HepG2 (cell line): ENCODE results near the gene NDUFS2. TPM values are rescaled to one million over a fixed set of nuclear protein-coding genes. Genes with fewer than 3 reads are reported as not detected.

Experiments used
- AHR ChIP-seq: IDR thresholded peaks from 2 replicates; pipeline ENCODE4 v1.6.1; 2018; ENCODE audit warnings: missing genetic modification reagents, missing compliant biosample characterization
- ATF7-NPFF ChIP-seq: sonication (generic); formaldehyde crosslinking; IDR thresholded peaks from 2 replicates; pipeline ENCODE4 v1.8.1; 2023; ENCODE audit warnings: mild to moderate bottlenecking, low read depth, missing genetic modification reagents, moderate library complexity
- BRCA1 ChIP-seq: sonication (generic); formaldehyde crosslinking; IDR thresholded peaks from 2 replicates; pipeline ENCODE4 v1.4.0; 2020; ENCODE audit warnings: missing genetic modification reagents
- DNMT3B ChIP-seq: conservative IDR thresholded peaks from 2 replicates; pipeline ENCODE4 v1.6.1; 2016; ENCODE audit warnings: missing biosample characterization, control low read depth
- FOXC1 ChIP-seq: sonication (generic); formaldehyde crosslinking; IDR thresholded peaks from 2 replicates; pipeline ENCODE4 v1.8.0; 2022; ENCODE audit warnings: mild to moderate bottlenecking, missing genetic modification reagents, borderline replicate concordance
- KDM1A ChIP-seq: IDR thresholded peaks from 2 replicates; pipeline ENCODE4 v1.6.1; 2016; ENCODE audit warnings: missing compliant biosample characterization
- KDM2A ChIP-seq: sonication (generic); formaldehyde crosslinking; IDR thresholded peaks from 2 replicates; pipeline ENCODE4 v1.4.0; 2020; ENCODE audit warnings: low read depth, missing genetic modification reagents, borderline replicate concordance
- MZF1 ChIP-seq: sonication (generic); formaldehyde crosslinking; IDR thresholded peaks from 2 replicates; pipeline ENCODE4 v1.8.1; 2023; ENCODE audit warnings: mild to moderate bottlenecking, missing genetic modification reagents, borderline replicate concordance
- NCOA5 ChIP-seq: sonication (generic); formaldehyde crosslinking; IDR thresholded peaks from 2 replicates; pipeline ENCODE4 v1.4.0; 2020; ENCODE audit warnings: missing genetic modification reagents
- POLR2A ChIP-seq, 2 experiments: IDR thresholded peaks; 2 replicates each; pipeline ENCODE4 v1.6.1; 2011; ENCODE audit warnings: low read depth in 2 of 2, low read length in 2 of 2, mild to moderate bottlenecking in 1 of 2, moderate library complexity in 1 of 2; ENCODE audit not compliant: insufficient read depth in 1 of 2
- SIX1 ChIP-seq: sonication (generic); formaldehyde crosslinking; IDR thresholded peaks from 2 replicates; pipeline ENCODE4 v1.4.0; 2020; ENCODE audit warnings: missing genetic modification reagents, borderline replicate concordance
- SRY ChIP-seq: sonication (generic); formaldehyde crosslinking; IDR thresholded peaks from 2 replicates; pipeline ENCODE4 v1.8.0; 2022; ENCODE audit warnings: mild to moderate bottlenecking, missing genetic modification reagents
- TP53 ChIP-seq: sonication (generic); formaldehyde crosslinking; conservative IDR thresholded peaks from 2 replicates; pipeline ENCODE4 v1.4.0; 2020; ENCODE audit warnings: missing genetic modification reagents
- ZFP1 ChIP-seq: IDR thresholded peaks from 2 replicates; pipeline ENCODE4 v1.6.1; 2016
- ZNF33A ChIP-seq: sonication (generic); formaldehyde crosslinking; IDR thresholded peaks from 2 replicates; pipeline ENCODE4 v1.5.1; 2020; ENCODE audit warnings: missing genetic modification reagents, mild to moderate bottlenecking, moderate library complexity, borderline replicate concordance
- ZNF34 ChIP-seq: sonication (generic); formaldehyde crosslinking; IDR thresholded peaks from 2 replicates; pipeline ENCODE4 v1.4.0; 2020; ENCODE audit warnings: mild to moderate bottlenecking, missing genetic modification reagents, borderline replicate concordance
- ZNF605 ChIP-seq: sonication (generic); formaldehyde crosslinking; IDR thresholded peaks from 2 replicates; pipeline ENCODE4 v1.8.0; 2022; ENCODE audit warnings: mild to moderate bottlenecking, missing genetic modification reagents
- ZNF615 ChIP-seq: sonication (generic); formaldehyde crosslinking; IDR thresholded peaks from 2 replicates; pipeline ENCODE4 v1.5.0; 2020; ENCODE audit warnings: mild to moderate bottlenecking, missing genetic modification reagents, borderline replicate concordance
- ZNF879 ChIP-seq: sonication (generic); formaldehyde crosslinking; IDR thresholded peaks from 2 replicates; pipeline ENCODE4 v1.8.1; 2023; ENCODE audit warnings: missing genetic modification reagents
- ZNF883 ChIP-seq: sonication (generic); formaldehyde crosslinking; IDR thresholded peaks from 2 replicates; pipeline ENCODE4 v1.5.1; 2020; ENCODE audit warnings: mild to moderate bottlenecking, missing genetic modification reagents; ENCODE audit errors: not compliant biosample characterization
- polyA plus RNA-seq, 8 experiments: library from polyadenylated mRNA; depleted of rRNA in 3 of 8; stranded (reverse) in 7 of 8; unstranded in 1 of 8; fragments of >200 nt; fragmentation: Illumina TruSeq in 4 of 8; extraction: Trizol in 4 of 8; gene quantifications; 2 replicates each; pipeline versions ENCODE4 v1.2.1 to v1.2.3, GENCODE V29; 2011 to 2016; ENCODE audit warnings: low read depth in 4 of 8, missing spikeins in 1 of 8, mixed read lengths in 1 of 8; ENCODE audit not compliant: insufficient read depth in 1 of 8
- total RNA-seq, 5 experiments: library from RNA; depleted of rRNA; stranded (reverse); fragments of >200 nt; fragmentation: Illumina TruSeq; extraction: Trizol; gene quantifications; 2 replicates each; pipeline ENCODE4 v1.2.3, GENCODE V29; 2016; ENCODE audit warnings: low read depth in 1 of 5
- TF ChIP-seq, protein P1 (sequence below): sonication (generic); formaldehyde crosslinking; IDR thresholded peaks from 2 replicates; pipeline ENCODE4 v1.8.0; 2022; ENCODE audit warnings: missing genetic modification reagents, mild to moderate bottlenecking, borderline replicate concordance
- TF ChIP-seq, protein P2 (sequence below), 2 experiments: fragments of 450-650 bp in 1 of 2; sonication (generic) in 1 of 2; formaldehyde crosslinking; IDR thresholded peaks; 2 replicates each; pipeline versions ENCODE4 v1.5.0 to v1.8.0; 2020 to 2022; ENCODE audit warnings: mild to moderate bottlenecking in 1 of 2, missing genetic modification reagents in 1 of 2
- TF ChIP-seq, protein P3 (sequence below): sonication (generic); formaldehyde crosslinking; conservative IDR thresholded peaks from 2 replicates; pipeline ENCODE4 v1.8.0; 2022; ENCODE audit warnings: mild to moderate bottlenecking, moderate library complexity, missing genetic modification reagents
- TF ChIP-seq, protein P4 (sequence below): sonication (generic); formaldehyde crosslinking; conservative IDR thresholded peaks from 2 replicates; pipeline ENCODE4 v1.4.0; 2020; ENCODE audit warnings: missing genetic modification reagents

The NDUFS2 gene
- total and polyA plus RNA-seq, 2 of the 13 experiments (the other 11 are each of a cell fraction or from before 2014, with no cell fraction given): 89.9 to 118 TPM

DNA sequence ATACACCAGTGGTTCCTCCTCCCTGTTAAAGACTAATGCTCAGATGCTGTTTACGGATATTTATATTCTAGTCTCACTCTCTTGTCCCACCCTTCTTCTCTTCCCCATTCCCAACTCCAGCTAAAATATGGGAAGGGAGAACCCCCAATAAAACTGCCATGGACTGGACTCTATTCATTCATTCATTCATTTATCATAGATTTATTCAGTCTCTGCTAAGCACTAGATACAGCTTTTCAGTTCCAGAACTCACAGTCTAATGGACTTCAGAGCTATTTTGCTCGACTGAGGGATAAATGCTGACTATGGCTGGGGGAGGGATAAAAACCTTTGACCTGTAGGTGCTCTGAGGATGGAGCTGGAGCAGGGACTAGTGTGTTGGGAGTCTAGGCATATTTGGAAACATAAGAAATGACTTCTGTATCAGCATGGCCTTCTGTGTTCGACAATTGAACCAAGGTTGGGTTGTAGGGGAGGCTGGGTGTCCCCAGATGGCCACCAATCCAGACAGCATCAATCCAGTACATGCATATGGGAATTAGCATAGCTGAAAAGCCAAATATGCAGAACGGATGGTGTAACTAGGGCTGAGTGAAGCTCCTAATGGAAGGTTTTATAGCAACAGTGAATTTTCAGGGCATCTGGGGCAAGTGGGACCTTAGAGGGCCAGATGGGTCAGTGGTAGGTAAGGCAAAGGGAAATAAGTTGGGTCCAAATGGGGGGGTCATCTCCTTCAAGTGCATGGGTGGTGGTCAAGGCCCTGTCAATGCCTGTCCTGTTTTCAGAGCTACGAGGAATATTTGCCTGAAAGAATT is 17.1 kb downstream of the NDUFS2 start (continued):
- TF ChIP-seq KDM1A (no peak), POLR2A (IDR thresholded peaks at IDR 0.05; ENCODE audit: insufficient read depth in 1 of 2, low read depth in 2 of 2, low read length in 2 of 2) (peak in 1 of 2 experiments; percentile 66; a peak in 2 of 4 replicates), ZNF615 (CRISPR knock-in tag) (no peak), NCOA5 (CRISPR knock-in tag) (no peak), ZFP1 (CRISPR knock-in tag) (no peak), FOXC1 (no peak), ZNF883 (CRISPR knock-in tag) (peak; percentile 58), TP53 (CRISPR knock-in tag) (0 out of 2 replicates have a peak, but pooled peaks have one; percentile 23), AHR (CRISPR knock-in tag) (no peak), SRY (0 out of 2 replicates have a peak, but pooled peaks have one; percentile 13), ZNF33A (CRISPR knock-in tag) (no peak), MZF1 (CRISPR knock-in tag) (no peak), ATF7-NPFF (CRISPR knock-in tag) (0 out of 2 replicates have a peak, but pooled peaks have one; percentile 40), SIX1 (CRISPR knock-in tag) (no peak), ZNF879 (CRISPR knock-in tag) (no peak), BRCA1 (CRISPR knock-in tag) (peak; percentile 72), KDM2A (0 out of 2 replicates have a peak, but pooled peaks have one; percentile 33), ZNF605 (CRISPR knock-in tag) (peak; percentile 41; the same call in 1 of the 2 replicates), ZNF34 (CRISPR knock-in tag) (0 out of 2 replicates have a peak, but pooled peaks have one; percentile 54), DNMT3B (CRISPR knock-in tag) (no peak)
- TF ChIP-seq, protein P1, sequence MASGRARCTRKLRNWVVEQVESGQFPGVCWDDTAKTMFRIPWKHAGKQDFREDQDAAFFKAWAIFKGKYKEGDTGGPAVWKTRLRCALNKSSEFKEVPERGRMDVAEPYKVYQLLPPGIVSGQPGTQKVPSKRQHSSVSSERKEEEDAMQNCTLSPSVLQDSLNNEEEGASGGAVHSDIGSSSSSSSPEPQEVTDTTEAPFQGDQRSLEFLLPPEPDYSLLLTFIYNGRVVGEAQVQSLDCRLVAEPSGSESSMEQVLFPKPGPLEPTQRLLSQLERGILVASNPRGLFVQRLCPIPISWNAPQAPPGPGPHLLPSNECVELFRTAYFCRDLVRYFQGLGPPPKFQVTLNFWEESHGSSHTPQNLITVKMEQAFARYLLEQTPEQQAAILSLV: no peak
- TF ChIP-seq, protein P2, sequence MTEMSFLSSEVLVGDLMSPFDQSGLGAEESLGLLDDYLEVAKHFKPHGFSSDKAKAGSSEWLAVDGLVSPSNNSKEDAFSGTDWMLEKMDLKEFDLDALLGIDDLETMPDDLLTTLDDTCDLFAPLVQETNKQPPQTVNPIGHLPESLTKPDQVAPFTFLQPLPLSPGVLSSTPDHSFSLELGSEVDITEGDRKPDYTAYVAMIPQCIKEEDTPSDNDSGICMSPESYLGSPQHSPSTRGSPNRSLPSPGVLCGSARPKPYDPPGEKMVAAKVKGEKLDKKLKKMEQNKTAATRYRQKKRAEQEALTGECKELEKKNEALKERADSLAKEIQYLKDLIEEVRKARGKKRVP (CRISPR knock-in tag; IDR thresholded peaks at IDR 0.05): 0 out of 4 replicates have a peak, but pooled peaks of 1 of the 2 experiments have one; percentile 13
- TF ChIP-seq, protein P3, sequence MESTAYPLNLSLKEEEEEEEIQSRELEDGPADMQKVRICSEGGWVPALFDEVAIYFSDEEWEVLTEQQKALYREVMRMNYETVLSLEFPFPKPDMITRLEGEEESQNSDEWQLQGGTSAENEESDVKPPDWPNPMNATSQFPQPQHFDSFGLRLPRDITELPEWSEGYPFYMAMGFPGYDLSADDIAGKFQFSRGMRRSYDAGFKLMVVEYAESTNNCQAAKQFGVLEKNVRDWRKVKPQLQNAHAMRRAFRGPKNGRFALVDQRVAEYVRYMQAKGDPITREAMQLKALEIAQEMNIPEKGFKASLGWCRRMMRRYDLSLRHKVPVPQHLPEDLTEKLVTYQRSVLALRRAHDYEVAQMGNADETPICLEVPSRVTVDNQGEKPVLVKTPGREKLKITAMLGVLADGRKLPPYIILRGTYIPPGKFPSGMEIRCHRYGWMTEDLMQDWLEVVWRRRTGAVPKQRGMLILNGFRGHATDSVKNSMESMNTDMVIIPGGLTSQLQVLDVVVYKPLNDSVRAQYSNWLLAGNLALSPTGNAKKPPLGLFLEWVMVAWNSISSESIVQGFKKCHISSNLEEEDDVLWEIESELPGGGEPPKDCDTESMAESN (CRISPR knock-in tag): peak; percentile 39; the same call in 1 of the 2 replicates
- TF ChIP-seq, protein P4, sequence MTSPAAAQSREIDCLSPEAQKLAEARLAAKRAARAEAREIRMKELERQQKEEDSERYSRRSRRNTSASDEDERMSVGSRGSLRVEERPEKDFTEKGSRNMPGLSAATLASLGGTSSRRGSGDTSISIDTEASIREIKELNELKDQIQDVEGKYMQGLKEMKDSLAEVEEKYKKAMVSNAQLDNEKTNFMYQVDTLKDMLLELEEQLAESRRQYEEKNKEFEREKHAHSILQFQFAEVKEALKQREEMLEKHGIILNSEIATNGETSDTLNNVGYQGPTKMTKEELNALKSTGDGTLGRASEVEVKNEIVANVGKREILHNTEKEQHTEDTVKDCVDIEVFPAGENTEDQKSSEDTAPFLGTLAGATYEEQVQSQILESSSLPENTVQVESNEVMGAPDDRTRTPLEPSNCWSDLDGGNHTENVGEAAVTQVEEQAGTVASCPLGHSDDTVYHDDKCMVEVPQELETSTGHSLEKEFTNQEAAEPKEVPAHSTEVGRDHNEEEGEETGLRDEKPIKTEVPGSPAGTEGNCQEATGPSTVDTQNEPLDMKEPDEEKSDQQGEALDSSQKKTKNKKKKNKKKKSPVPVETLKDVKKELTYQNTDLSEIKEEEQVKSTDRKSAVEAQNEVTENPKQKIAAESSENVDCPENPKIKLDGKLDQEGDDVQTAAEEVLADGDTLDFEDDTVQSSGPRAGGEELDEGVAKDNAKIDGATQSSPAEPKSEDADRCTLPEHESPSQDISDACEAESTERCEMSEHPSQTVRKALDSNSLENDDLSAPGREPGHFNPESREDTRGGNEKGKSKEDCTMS (CRISPR knock-in tag): no peak
